ENCODE results near the gene HEATR5A.
"Not testable (repeated sequence)": the region's sequence is repeated elsewhere in the genome, so short reads cannot be mapped to it uniquely, and the experiment has no call there.

HEATR5A gene

GRCh38 chr14:31251028-31251958 is 169.1 kb downstream of the HEATR5A start:
- no peak for DNase-seq
- H3K4me1 Mint-ChIP-seq, result no peaks in the 10 kb centered on the region
- no peak overlapping the region for H3K27ac Mint-ChIP-seq
- ATAC-seq (replicated peaks), result no peak
- no peak overlapping the region for H3K4me3 Mint-ChIP-seq
- H3K9me3 Mint-ChIP-seq, result no peaks in the 10 kb centered on the region
- no peaks in the 10 kb centered on the region for H3K36me3 Mint-ChIP-seq
- H3K27me3 Mint-ChIP-seq, result peaks cover 5 to 9% of the 10 kb centered on the region in 2 donors

GRCh38 chr14:31244626-31245025 is 175.7 kb downstream of the HEATR5A start:
- DNase-seq (no peak), ATAC-seq (replicated peaks) (no peak)
- H3K36me3 Mint-ChIP-seq, result no peaks in the 10 kb centered on the region
- H3K27ac Mint-ChIP-seq, result no peak overlapping the region
- H3K27me3 Mint-ChIP-seq, result peaks cover 3 to 7% of the 10 kb centered on the region in 2 donors
- H3K4me1 Mint-ChIP-seq, result peaks cover 5 to 13% of the 10 kb centered on the region in 2 donors
- H3K9me3 Mint-ChIP-seq, result no peaks in the 10 kb centered on the region
- H3K4me3 Mint-ChIP-seq, result no peak overlapping the region

GRCh38 chr14:31243860-31244259 is 176.5 kb downstream of the HEATR5A start:
- no peaks in the 10 kb centered on the region for H3K36me3 Mint-ChIP-seq
- no peaks in the 10 kb centered on the region for H3K9me3 Mint-ChIP-seq
- no peak overlapping the region for H3K4me3 Mint-ChIP-seq
- H3K4me1 Mint-ChIP-seq, result peaks cover 8 to 18% of the 10 kb centered on the region in 2 donors
- ATAC-seq (replicated peaks) (peak in 1 of 2 donors; percentile 38), DNase-seq (no peak)
- H3K27me3 Mint-ChIP-seq, result peaks cover 0 to 5% of the 10 kb centered on the region in 2 donors
- no peak overlapping the region for H3K27ac Mint-ChIP-seq

- H3K9me3 Mint-ChIP-seq; H3K4me3 Mint-ChIP-seq; DNase-seq; H3K27me3 Mint-ChIP-seq; H3K27ac Mint-ChIP-seq; H3K36me3 Mint-ChIP-seq; ATAC-seq (replicated peaks): not testable (repeated sequence)
- peaks cover 10 to 21% of the 10 kb centered on the region in 2 donors for H3K4me1 Mint-ChIP-seq
Observed at GRCh38 chr14:31242161-31242940, 178.0 kb downstream of the HEATR5A start.

Data from stimulated activated naive B cell treated with anti-CD40 and anti-IgM and Interleukin-4, amounts not matched to agents 10 μg/mL and 1 μg/mL and 100 μg/mL, for 72 hours (primary cell).